ENCODE data around the gene SYNGAP1. TPM values are rescaled to one million over a fixed set of nuclear protein-coding genes. Genes with fewer than 3 reads are reported as not detected.
"Not testable (repeated sequence)": the region's sequence is repeated elsewhere in the genome, so short reads cannot be mapped to it uniquely, and the experiment has no call there.

The SYNGAP1 gene
- total RNA-seq, 1 donor from 2014 or later: 36.1 TPM

GRCh38 chr6:33477864-33478263, 58.0 kb downstream of the SYNGAP1 start:
- Histone ChIP-seq H3K4me3 (ENCODE audit: insufficient read depth, low read depth, low read length) (no peak overlapping the region), H3K79me2 (ENCODE audit: insufficient read depth, low read length) (no peaks in the 10 kb centered on the region), H2AFZ (ENCODE audit: low read depth, low read length) (no peak overlapping the region), H3K4me2 (ENCODE audit: low read length) (no peak overlapping the region), H3K27ac (ENCODE audit: low read depth, low read length) (no peak overlapping the region), H3K9me3 (ENCODE audit: insufficient read depth, low read depth, low read length) (no peaks in the 10 kb centered on the region), H4K20me1 (ENCODE audit: insufficient read depth, low read length) (no peaks in the 10 kb centered on the region), H3K36me3 (ENCODE audit: insufficient read depth, low read length) (no peaks in the 10 kb centered on the region), H3K4me1 (ENCODE audit: insufficient read depth, low read length) (no peaks in the 10 kb centered on the region), H3K27me3 (ENCODE audit: insufficient read depth, low read length) (peaks cover 3% of the 10 kb centered on the region), H3K9ac (ENCODE audit: low read length) (no peak overlapping the region)
- no peak for TF ChIP-seq EZH2 (IDR thresholded peaks at IDR 0.05; ENCODE audit: insufficient read depth, low read length)
- TF ChIP-seq CTCF (IDR thresholded peaks at IDR 0.05; ENCODE audit: insufficient read depth, low read depth, low read length): no peak
- H3K4me3 Mint-ChIP-seq (ENCODE audit: unreplicated experiment): no peak overlapping the region
- H3K27ac Mint-ChIP-seq (ENCODE audit: unreplicated experiment): no peak overlapping the region
- no peaks in the 10 kb centered on the region for H3K4me1 Mint-ChIP-seq (ENCODE audit: low read depth, unreplicated experiment)
- DNase-seq (ENCODE audit: low read depth): no peak
- no peaks in the 10 kb centered on the region for H3K36me3 Mint-ChIP-seq (ENCODE audit: low read depth, unreplicated experiment)
- peaks cover 8% of the 10 kb centered on the region for H3K27me3 Mint-ChIP-seq (ENCODE audit: low read depth, unreplicated experiment)
- no peaks in the 10 kb centered on the region for H3K9me3 Mint-ChIP-seq (ENCODE audit: unreplicated experiment)
- no peak for FAIRE-seq

GRCh38 chr6:33481192-33481591, 61.3 kb downstream of the SYNGAP1 start:
- H3K27ac ChIP-seq (ENCODE audit: low read depth, low read length): no peak overlapping the region
- no peak overlapping the region for H3K4me2 ChIP-seq (ENCODE audit: low read length)
- no peak overlapping the region for H3K9ac ChIP-seq (ENCODE audit: low read length)
- Mint-ChIP-seq H3K4me3 (ENCODE audit: unreplicated experiment) (no peak overlapping the region), H3K27ac (ENCODE audit: unreplicated experiment) (no peak overlapping the region), H3K4me1 (ENCODE audit: low read depth, unreplicated experiment) (no peaks in the 10 kb centered on the region), H3K36me3 (ENCODE audit: low read depth, unreplicated experiment) (no peaks in the 10 kb centered on the region), H3K27me3 (ENCODE audit: low read depth, unreplicated experiment) (peaks cover 5% of the 10 kb centered on the region), H3K9me3 (ENCODE audit: unreplicated experiment) (no peaks in the 10 kb centered on the region)
- TF ChIP-seq CTCF (IDR thresholded peaks at IDR 0.05; ENCODE audit: insufficient read depth, low read depth, low read length) (no peak), EZH2 (IDR thresholded peaks at IDR 0.05; ENCODE audit: insufficient read depth, low read length) (no peak)
- DNase-seq (ENCODE audit: low read depth) (no peak), FAIRE-seq (no peak)
- no peaks in the 10 kb centered on the region for H3K36me3 ChIP-seq (ENCODE audit: insufficient read depth, low read length)
- H4K20me1 ChIP-seq (ENCODE audit: insufficient read depth, low read length): no peaks in the 10 kb centered on the region
- H3K79me2 ChIP-seq (ENCODE audit: insufficient read depth, low read length): no peaks in the 10 kb centered on the region
- H3K9me3 ChIP-seq (ENCODE audit: insufficient read depth, low read depth, low read length): no peaks in the 10 kb centered on the region
- no peak overlapping the region for H2AFZ ChIP-seq (ENCODE audit: low read depth, low read length)
- no peak overlapping the region for H3K4me3 ChIP-seq (ENCODE audit: insufficient read depth, low read depth, low read length)
- H3K4me1 ChIP-seq (ENCODE audit: insufficient read depth, low read length): no peaks in the 10 kb centered on the region
- peaks cover 3% of the 10 kb centered on the region for H3K27me3 ChIP-seq (ENCODE audit: insufficient read depth, low read length)

- DNase-seq (ENCODE audit: low read depth); H3K4me3 Mint-ChIP-seq (ENCODE audit: unreplicated experiment); H3K27ac Mint-ChIP-seq (ENCODE audit: unreplicated experiment); H3K27me3 Mint-ChIP-seq (ENCODE audit: low read depth, unreplicated experiment); FAIRE-seq; H3K4me2 ChIP-seq (ENCODE audit: low read length); H3K9me3 Mint-ChIP-seq (ENCODE audit: unreplicated experiment); H3K9ac ChIP-seq (ENCODE audit: low read length); H3K4me1 ChIP-seq (ENCODE audit: insufficient read depth, low read length); H4K20me1 ChIP-seq (ENCODE audit: insufficient read depth, low read length); H3K36me3 Mint-ChIP-seq (ENCODE audit: low read depth, unreplicated experiment); H3K27ac ChIP-seq (ENCODE audit: low read depth, low read length); H3K27me3 ChIP-seq (ENCODE audit: insufficient read depth, low read length); H3K4me1 Mint-ChIP-seq (ENCODE audit: low read depth, unreplicated experiment); H3K4me3 ChIP-seq (ENCODE audit: insufficient read depth, low read depth, low read length); H2AFZ ChIP-seq (ENCODE audit: low read depth, low read length); H3K79me2 ChIP-seq (ENCODE audit: insufficient read depth, low read length); H3K36me3 ChIP-seq (ENCODE audit: insufficient read depth, low read length); H3K9me3 ChIP-seq (ENCODE audit: insufficient read depth, low read depth, low read length): not testable (repeated sequence)
Observed at GRCh38 chr6:33482620-33483019, 62.8 kb downstream of the SYNGAP1 start.
